ENCODE results near the gene SLC34A2. TPM values are rescaled to one million over a fixed set of nuclear protein-coding genes. Genes with fewer than 3 reads are reported as not detected.

SLC34A2 gene
- 0.16 TPM in 1 of 2 replicates, not detected in the other for total RNA-seq

GRCh38 chr4:25654971-25655963, at the start of gene SLC34A2:
SLC34A2 (plus strand) TSS chr4:25655851; CDS start chr4:25662501, 6,650 bp downstream.

Other genes with a start within 250 kb of the SLC34A2 start
- gene SEL1L3, start 207.1 kb downstream of the SLC34A2 start, total RNA-seq: 64.1 and 76.3 TPM in 2 replicates

All from cardiac atrium fibroblast (primary cell).